GM18505 (cell line): ENCODE data around the gene FCRL4.
"Not testable (repeated sequence)": the region's sequence is repeated elsewhere in the genome, so short reads cannot be mapped to it uniquely, and the experiment has no call there.

Experiments used
- ATAC-seq: cut with Tn5 transposase; IDR thresholded peaks from one replicate; pipeline ENCODE4 v1.9.1; 2021; ENCODE audit not compliant: unreplicated experiment
- POLR2A ChIP-seq: IDR thresholded peaks from 4 replicates; pipeline ENCODE4 v1.6.1; 2011; ENCODE audit warnings: borderline replicate concordance; ENCODE audit not compliant: insufficient read depth, insufficient read length; ENCODE audit errors: extremely low read depth

The FCRL4 gene

GRCh38 chr1:157580828-157581210, 17.1 kb downstream of the FCRL4 start:
- no peak for ATAC-seq

DNA sequence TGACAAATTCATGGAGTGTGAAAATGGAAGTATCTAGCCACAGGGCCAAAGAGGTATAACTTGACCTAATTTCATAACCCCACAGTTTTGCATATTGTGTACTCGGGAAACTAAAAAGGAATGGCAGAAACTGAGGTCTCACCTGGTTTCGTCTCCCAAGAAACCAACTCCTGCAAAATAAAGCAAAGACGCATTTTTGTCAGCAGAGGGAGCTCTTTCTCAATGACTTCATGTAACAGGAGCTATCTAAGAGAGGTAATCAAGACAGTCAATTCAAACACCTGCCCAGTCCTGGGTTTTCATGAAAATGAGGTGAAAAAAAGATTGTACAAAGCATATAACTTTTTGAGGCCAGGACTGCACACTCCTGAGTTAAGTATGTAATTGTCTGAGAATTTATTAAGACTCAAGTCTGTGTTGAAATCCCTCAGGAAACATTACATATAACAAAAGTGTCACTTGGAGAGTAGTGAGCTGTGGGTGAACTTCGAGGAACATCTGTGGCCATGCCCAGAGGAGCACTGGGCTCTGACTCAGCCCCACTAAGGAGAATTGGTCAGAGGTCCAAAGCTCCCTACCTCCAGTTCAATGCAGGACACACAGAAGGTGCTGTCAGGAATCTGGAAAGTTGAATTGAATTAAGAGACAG, 17.6 kb downstream of the FCRL4 start:
- ATAC-seq = no peak
- TF ChIP-seq POLR2A = no peak

More at GRCh38 chr1:157580828-157581210, 17.1 kb downstream of the FCRL4 start:
- no peak for TF ChIP-seq POLR2A

DNA sequence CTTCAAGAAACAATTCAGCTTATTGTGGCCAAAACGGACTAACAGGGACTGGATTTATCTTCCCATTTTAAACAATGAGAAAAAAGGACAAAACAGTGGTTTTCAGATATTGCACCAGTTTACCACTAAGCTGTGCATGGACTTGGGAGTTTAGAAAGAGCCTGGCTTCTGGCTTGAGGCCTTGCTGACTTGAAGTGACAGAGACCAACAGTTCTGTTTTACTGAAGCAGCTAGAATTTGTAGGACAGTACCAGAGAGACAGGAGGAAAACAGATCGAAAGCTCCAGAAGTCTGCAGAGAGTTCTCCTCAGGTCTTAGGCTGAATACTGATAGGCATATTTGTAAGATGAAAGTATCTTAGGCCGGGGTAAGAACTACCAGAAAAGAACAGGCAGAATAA, 20.5 kb downstream of the FCRL4 start:
- TF ChIP-seq POLR2A = no peak
- ATAC-seq = no peak

DNA sequence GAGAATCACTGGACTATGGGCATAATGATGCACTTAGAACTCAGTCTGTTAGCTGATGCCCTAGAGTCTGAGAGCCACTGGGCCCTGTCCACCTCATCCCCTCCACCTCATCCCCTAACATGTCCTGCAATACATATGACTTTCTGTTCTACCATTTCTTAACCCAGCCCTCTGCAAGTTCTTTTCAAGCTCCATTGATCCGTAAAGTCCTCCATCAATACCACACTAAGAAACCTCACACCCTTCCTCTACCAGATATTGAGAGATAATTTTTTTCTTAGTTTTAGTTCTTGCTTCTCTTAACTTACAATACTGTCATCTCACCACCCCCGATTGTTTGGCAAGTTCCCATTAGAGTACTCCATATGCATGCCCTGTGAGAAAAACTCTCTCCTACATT, 22.1 kb downstream of the FCRL4 start:
- no peak for TF ChIP-seq POLR2A
- peak; percentile 54 for ATAC-seq

GRCh38 chr1:157574836-157575235, 23.0 kb downstream of the FCRL4 start:
- no peak for TF ChIP-seq POLR2A
- no peak for ATAC-seq

- ATAC-seq = no peak
- no peak for TF ChIP-seq POLR2A
These were observed 31.2 kb downstream of the FCRL4 start for GRCh38 chr1:157566484-157567300.

- peak; percentile 52 for ATAC-seq
- no peak for TF ChIP-seq POLR2A
These were observed 35.4 kb downstream of the FCRL4 start for GRCh38 chr1:157562515-157562914.

- no peak for ATAC-seq
These were observed 39.8 kb downstream of the FCRL4 start for GRCh38 chr1:157558119-157558518.

GRCh38 chr1:157551694-157552693, 45.9 kb downstream of the FCRL4 start, which contains the start of gene FCRL5:
FCRL5 (minus strand) TSS chr1:157552515; CDS start chr1:157552362, 153 bp downstream.
- peak; percentile 70 for ATAC-seq
- TF ChIP-seq POLR2A = no peak

More at GRCh38 chr1:157558119-157558518, 39.8 kb downstream of the FCRL4 start:
- no peak for TF ChIP-seq POLR2A

GRCh38 chr1:157548081-157548480, 49.8 kb downstream of the FCRL4 start:
- not testable (repeated sequence) for ATAC-seq

DNA sequence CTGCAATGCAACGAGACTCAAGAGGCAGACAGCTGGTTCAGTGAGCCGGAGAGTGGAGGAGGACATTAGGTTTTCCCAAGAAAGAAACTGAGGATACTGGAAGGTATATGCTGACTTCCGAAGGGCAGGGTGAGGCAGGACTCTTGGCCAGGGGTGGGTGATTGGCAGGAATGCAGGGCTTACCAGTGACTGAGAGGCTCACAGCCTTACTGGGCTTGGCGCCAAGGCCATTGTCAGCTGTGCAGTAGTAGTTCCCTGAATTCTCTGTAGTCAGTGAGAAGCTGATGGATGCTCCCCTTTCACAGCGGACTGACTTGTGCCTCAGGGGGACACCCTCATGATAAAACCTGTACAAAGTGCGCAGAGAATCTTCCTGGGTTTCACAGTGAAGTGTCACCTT, 55.2 kb downstream of the FCRL4 start:
- no peak for ATAC-seq
- TF ChIP-seq POLR2A = no peak

DNA sequence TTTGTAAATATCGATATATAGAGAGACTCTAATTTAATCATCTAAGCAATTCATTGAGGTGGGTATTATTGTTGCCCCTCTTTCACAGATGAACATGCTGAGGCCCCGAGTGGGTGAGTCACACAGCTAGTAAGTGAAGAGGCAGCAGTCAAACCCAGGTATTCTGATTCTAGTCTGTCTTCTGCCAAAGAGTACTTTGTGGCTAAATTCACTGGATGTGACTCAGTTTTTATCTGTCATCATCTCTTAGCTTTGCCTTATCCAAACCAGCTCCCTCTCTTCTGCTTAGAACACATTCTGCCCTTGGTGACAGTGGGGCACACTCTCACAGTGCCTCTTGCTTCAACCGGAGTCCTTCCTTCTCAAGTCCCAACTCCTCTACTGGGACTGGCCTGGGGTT, 57.0 kb downstream of the FCRL4 start:
- ATAC-seq = no peak
- no peak for TF ChIP-seq POLR2A

GRCh38 chr1:157540160-157540748, 57.6 kb downstream of the FCRL4 start:
- TF ChIP-seq POLR2A = no peak
- no peak for ATAC-seq
